Astrocyte of the spinal cord (primary cell): ENCODE data around the gene HIVEP3.
"Not testable (repeated sequence)": the region's sequence is repeated elsewhere in the genome, so short reads cannot be mapped to it uniquely, and the experiment has no call there.

Source experiments
- DNase-seq: peaks from one replicate; pipeline ENCODE4 v3.0.0; 2011; ENCODE audit warnings: low read depth, low spot score
- H3K4me3 ChIP-seq: 2 replicates; pipeline ENCODE4 v1.5.1; 2011; ENCODE audit warnings: low read depth, mild to moderate bottlenecking, low read length, moderate library complexity
- CTCF ChIP-seq: IDR thresholded peaks from 2 replicates; pipeline ENCODE4 v1.5.1; 2012; ENCODE audit warnings: low read depth, mild to moderate bottlenecking, low read length, inconsistent platforms
- in situ Hi-C: cut with HindIII; loops from 2 replicates; pipeline ENCODE4 v1.10.0; 2017; ENCODE audit warnings: low sequenced_read_pairs

Gene HIVEP3

GRCh38 chr1:41696381-41696780 is 222.3 kb downstream of the HIVEP3 start:
- TF ChIP-seq CTCF, result no peak
- in situ Hi-C loops, result no loop called here
- DNase-seq, result no peak
- no peak overlapping the region for H3K4me3 ChIP-seq

GRCh38 chr1:41695118-41695745 is 223.5 kb downstream of the HIVEP3 start:
- TF ChIP-seq CTCF, result no peak
- DNase-seq, result no peak
- in situ Hi-C loops, result no loop called here

GRCh38 chr1:41691966-41692365 is 226.8 kb downstream of the HIVEP3 start:
- H3K4me3 ChIP-seq, DNase-seq, in situ Hi-C loops: not testable (repeated sequence)

More at GRCh38 chr1:41695118-41695745, 223.5 kb downstream of the HIVEP3 start:
- H3K4me3 ChIP-seq, result no peak overlapping the region

GRCh38 chr1:41691424-41691823 is 227.3 kb downstream of the HIVEP3 start:
- H3K4me3 ChIP-seq, result no peak overlapping the region
- no peak for TF ChIP-seq CTCF
- in situ Hi-C loops, result no loop called here
- no peak for DNase-seq

- H3K4me3 ChIP-seq, result no peak overlapping the region
- no peak for TF ChIP-seq CTCF
- in situ Hi-C loops, result no loop called here
- no peak for DNase-seq
These were observed 228.4 kb downstream of the HIVEP3 start for GRCh38 chr1:41690331-41690730.

GRCh38 chr1:41689558-41689981 is 229.2 kb downstream of the HIVEP3 start:
- in situ Hi-C loops, result no loop called here
- no peak for TF ChIP-seq CTCF
- H3K4me3 ChIP-seq, result no peak overlapping the region
- no peak for DNase-seq

- no peak for DNase-seq
- in situ Hi-C loops, result no loop called here
- TF ChIP-seq CTCF, result no peak
- no peak overlapping the region for H3K4me3 ChIP-seq
These were observed 229.6 kb downstream of the HIVEP3 start for GRCh38 chr1:41689139-41689538.
